ENCODE measurements around the gene LRP1B.

DNA sequence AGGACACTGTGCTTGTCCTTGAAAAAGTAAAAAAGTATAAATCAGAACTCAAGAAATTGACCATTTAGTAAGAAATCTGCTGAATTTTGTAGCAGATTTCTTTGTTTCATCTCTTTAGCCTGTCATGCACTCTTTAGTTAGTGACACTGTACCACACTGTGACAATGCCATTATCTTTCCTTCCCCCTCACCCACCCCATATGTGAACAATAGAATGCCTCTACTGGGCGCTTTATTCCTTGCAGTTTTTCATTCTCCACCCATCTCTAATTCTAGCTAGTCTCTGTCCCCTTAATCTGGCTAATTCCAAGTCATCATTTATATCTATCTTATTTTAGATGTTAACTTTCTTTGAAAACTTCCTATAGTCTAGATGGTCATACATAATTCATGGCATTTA, 241.0 kb downstream of the LRP1B start:
- TF ChIP-seq, protein P1, sequence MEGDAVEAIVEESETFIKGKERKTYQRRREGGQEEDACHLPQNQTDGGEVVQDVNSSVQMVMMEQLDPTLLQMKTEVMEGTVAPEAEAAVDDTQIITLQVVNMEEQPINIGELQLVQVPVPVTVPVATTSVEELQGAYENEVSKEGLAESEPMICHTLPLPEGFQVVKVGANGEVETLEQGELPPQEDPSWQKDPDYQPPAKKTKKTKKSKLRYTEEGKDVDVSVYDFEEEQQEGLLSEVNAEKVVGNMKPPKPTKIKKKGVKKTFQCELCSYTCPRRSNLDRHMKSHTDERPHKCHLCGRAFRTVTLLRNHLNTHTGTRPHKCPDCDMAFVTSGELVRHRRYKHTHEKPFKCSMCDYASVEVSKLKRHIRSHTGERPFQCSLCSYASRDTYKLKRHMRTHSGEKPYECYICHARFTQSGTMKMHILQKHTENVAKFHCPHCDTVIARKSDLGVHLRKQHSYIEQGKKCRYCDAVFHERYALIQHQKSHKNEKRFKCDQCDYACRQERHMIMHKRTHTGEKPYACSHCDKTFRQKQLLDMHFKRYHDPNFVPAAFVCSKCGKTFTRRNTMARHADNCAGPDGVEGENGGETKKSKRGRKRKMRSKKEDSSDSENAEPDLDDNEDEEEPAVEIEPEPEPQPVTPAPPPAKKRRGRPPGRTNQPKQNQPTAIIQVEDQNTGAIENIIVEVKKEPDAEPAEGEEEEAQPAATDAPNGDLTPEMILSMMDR (IDR thresholded peaks at IDR 0.05; ENCODE audit: low read length): no peak
- TF ChIP-seq EZH2 (optimal IDR thresholded peaks at IDR 0.05; ENCODE audit: low read depth, low read length) (no peak), EZH2phosphoT487 (IDR thresholded peaks at IDR 0.05; ENCODE audit: low read length) (no peak)
